ENCODE measurements around the gene TRPM3. TPM values are rescaled to one million over a fixed set of nuclear protein-coding genes. Genes with fewer than 3 reads are reported as not detected.

TRPM3 gene
- total and polyA plus RNA-seq, 2 of the 8 experiments (the other 6 are each of a cell fraction or from before 2014, with no cell fraction given): 2.4 to 10.9 TPM

MicroRNAs encoded within 50 kb of the gene (microRNA counts, 767-probe panel; counts per million panel counts)
- 6,621 counts per million, percentile 96 among the panel's probes with 10 or more counts for microRNA hsa-miR-204-5p

Small RNA genes lying within 50 kb of the gene (microRNA-seq; reads per million reads assigned to microRNA genes)
- gene MIR204 (ENCODE audit: borderline microRNAs expressed in 2 of 2, borderline number of aligned reads in 2 of 2, borderline replicate concordance in 1 of 2): 56.6 to 69.6 reads per million in 2 experiments

Small RNA genes lying within 50 kb of the gene (small RNA-seq; reads per million reads assigned to genes)
- 4,540 reads per million, percentile 100 among the genes with 10 or more reads in this experiment for gene MIR204 (ENCODE audit: insufficient read depth)
- gene RN7SL726P (ENCODE audit: insufficient read depth): not detected

Measured in H1 (cell line).